ENCODE measurements around the gene DIAPH3. TPM values are rescaled to one million over a fixed set of nuclear protein-coding genes. Genes with fewer than 3 reads are reported as not detected.

DIAPH3 gene
- total RNA-seq, 1 donor from 2014 or later: 5.8 TPM

GRCh38 chr13:59950266-59950665 lies 213.5 kb downstream of the DIAPH3 start:
- no peak for DNase-seq

DNA sequence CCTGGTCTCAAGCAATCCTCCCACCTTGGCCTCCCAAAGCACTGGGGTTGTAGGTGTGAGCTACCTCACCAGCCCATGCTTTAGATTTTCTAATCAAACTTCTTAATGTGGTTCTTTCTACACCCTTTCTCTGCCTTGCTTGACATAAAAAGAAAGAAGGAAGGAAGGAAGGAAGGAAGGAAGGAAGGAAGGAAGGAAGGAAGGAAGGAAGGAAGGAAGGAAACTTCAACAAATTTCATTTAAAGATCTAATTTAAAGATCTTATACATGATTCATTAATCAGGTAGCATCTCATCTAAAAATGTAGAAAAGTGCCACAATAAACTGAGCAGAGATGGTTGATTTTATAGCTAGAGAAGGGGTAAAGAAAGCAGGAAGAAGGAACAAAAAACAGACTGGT lies 215.0 kb downstream of the DIAPH3 start:
- no peak for DNase-seq

- no peak for DNase-seq
These were observed 216.8 kb downstream of the DIAPH3 start for GRCh38 chr13:59946944-59947343.

DNA sequence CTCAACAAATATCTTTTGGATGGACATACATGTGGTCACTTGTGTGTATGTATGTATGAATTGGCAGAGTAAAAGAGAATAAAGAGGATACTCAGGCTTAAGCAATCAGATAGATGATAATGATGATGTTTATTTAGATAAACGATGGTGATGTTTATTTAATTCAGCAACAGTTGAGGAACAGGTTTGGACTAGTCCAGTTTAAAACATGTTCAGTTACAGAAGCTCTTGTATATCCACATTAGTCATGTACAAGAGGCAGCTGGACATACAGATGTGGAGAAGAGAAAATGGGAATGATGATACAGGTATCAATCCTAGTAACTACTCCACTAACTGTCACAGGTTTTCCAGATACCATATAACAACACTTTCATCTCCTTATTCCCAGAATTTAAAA lies 232.1 kb downstream of the DIAPH3 start:
- no peak for DNase-seq

- DNase-seq: no peak
These were observed 239.5 kb downstream of the DIAPH3 start for GRCh38 chr13:59924256-59924655.

GRCh38 chr13:59915252-59915651 lies 248.5 kb downstream of the DIAPH3 start:
- DNase-seq: no peak

DNA sequence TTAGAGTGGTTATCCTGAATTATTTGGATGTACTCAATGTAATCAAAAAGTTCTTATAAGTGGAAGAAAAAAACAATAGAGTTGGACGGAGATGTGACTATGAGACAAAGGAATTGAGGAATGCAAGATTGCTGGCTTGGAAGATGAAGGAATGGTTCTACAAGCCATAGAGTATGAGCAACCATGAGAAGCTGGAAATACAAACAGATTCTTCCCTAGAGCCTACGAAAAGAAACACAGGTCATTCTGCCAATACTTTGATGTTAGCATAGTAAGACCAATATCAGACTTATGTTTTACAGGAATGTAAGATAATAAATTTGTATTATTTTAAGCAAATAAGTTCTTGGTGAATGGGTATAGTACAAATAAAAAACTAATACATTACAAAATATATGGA lies 249.2 kb downstream of the DIAPH3 start:
- DNase-seq: no peak

DNA sequence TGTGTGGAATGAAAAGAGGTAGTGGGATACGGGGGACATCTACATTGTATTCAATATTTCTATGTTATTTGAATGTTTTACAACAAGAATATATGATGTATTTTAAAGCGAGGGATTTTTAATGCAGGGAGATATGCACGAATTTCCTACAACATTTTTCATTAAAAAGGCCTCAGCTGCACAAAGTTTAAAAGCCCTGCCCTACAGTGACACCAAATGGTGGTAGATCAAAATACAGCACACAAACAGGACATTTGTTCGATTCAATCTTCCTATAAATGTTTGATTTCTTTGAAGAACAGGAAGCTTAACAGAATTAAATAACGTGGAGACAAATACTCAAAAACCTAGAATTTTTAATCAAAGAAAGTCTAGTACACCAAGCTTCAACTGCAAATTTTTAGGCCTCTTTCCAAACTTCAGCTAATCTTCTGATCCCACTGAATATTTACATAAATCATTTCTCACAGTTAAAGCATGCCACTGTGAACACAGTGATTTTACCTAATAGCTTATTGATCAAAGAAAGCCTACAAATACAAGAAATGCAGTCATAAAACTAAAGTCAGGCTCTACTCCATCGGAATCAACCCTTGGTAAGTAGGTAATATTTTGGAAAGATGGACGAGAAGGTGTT lies 257.2 kb downstream of the DIAPH3 start:
- no peak for DNase-seq

DNA sequence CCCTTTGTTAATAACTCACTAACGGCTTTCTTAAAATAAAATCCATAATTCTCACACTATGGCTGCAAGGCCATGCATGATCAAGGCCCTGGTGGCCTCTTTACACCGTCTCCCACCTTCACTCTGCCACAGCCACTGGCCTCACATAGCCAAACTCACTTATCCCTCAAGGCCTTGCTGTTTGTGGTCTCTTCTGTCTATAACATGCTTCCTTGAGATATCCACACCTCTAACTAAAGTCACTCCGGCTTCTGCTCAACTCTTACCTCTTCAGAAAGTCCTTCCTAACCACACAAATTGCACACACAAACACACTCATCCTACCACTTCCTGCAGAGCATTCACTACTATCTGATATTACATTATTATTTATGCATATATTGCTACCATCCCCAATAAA lies 262.5 kb downstream of the DIAPH3 start:
- no peak for DNase-seq

GRCh38 chr13:59898066-59898465 lies 265.7 kb downstream of the DIAPH3 start:
- no peak for DNase-seq

- no peak for DNase-seq
These were observed 270.5 kb downstream of the DIAPH3 start for GRCh38 chr13:59893266-59893665.

- DNase-seq: no peak
These were observed 272.7 kb downstream of the DIAPH3 start for GRCh38 chr13:59891053-59891452.

- DNase-seq: no peak
These were observed 273.7 kb downstream of the DIAPH3 start for GRCh38 chr13:59890054-59890453.

- DNase-seq: no peak
These were observed 275.3 kb downstream of the DIAPH3 start for GRCh38 chr13:59888408-59888807.

DNA sequence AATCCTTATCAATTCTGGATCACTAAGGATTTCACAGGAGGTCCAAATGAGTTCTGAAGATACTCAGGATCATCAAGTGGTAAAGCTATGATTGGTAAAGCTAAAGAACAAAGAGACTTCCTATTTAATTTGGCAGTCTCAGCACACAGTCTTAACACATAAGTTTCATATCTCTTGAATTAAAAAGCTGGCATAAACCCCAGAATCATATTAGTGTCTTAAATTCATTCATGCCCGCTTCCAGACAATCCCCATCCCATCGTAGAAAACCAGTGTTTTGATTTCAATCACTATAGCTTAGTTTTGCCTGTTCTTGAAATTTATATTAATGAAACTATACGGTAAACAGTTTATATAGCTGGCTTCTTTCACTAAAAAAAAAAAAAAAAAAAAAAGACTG lies 278.7 kb downstream of the DIAPH3 start:
- no peak for DNase-seq

DNA sequence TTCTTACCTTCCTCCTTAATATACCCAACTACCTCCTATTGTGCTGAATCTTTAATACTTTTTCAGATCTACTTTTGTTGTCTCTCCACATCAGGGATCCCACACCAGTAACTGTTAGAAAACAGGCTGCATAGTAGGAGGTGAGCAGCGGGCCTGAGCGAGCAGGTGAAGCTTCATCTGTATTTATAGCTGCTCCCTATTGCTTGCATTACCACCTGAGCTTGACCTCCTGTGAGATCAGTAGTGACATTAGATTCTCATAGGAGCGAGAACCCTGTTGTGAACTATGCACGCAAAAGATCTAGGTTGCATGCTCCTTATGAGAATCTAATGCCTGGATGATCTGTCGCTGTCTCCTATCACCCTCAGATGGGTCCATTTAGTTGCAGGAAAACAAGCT lies 279.8 kb downstream of the DIAPH3 start:
- DNase-seq: no peak

DNA sequence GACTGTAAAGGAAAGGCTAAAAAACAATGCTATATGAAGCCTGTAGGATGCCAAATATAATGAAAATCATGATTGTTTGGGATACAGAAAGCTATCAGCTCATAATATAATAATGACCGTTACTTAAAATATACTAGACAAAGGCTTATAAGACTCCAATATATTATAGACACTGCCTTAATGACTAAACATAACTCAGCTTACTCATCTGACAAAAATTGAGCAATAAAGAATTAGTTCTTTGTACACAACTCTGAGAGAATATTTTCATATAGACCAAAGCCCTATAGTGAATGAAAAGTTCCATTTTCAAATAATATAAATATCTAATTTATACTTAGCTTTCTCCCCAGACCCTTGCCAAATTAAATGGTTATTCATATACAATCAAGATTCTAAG lies 283.3 kb downstream of the DIAPH3 start:
- DNase-seq: no peak

GRCh38 chr13:59879281-59879680 lies 284.4 kb downstream of the DIAPH3 start:
- no peak for DNase-seq

GRCh38 chr13:59877933-59878332 lies 285.8 kb downstream of the DIAPH3 start:
- no peak for DNase-seq

DNA sequence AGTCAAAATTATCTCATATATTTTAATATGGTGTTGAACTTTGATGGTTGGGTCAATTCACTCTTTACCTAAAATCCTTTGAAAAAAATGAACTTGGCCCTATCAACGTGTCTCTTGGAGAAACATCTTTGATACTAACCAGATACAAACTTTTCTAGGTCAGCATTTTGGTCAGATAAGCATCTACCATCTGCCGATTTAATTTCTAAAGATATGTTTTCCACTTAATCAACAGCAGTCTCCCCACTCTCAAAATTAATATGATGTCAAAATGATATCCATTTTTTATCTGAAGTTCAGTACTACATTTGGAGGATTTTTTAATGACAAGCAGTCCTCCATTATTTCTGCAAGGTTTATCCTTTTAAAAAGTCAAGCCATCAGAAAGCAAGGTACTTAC lies 288.8 kb downstream of the DIAPH3 start:
- DNase-seq: no peak

- no peak for DNase-seq
These were observed 289.9 kb downstream of the DIAPH3 start for GRCh38 chr13:59873856-59874255.

DNA sequence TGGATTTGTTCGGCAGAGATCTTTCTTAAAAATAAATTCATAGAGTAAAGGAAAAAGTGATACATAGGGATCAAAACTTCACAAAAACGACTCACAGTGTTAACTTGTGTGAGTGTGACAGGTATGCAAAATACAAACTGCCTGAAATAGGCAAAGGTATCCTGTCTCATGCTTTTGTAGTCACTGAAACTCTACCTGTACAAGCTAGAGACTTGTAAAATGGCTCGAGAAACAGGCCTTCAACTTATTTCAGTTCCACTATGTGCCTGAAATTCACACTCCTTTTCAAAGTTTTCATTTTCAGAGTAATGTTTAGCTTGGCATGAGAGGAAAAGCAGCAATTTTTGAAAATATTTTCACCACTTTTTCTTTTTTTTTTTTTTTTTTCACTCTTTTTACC lies 290.4 kb downstream of the DIAPH3 start:
- DNase-seq: no peak

DNA sequence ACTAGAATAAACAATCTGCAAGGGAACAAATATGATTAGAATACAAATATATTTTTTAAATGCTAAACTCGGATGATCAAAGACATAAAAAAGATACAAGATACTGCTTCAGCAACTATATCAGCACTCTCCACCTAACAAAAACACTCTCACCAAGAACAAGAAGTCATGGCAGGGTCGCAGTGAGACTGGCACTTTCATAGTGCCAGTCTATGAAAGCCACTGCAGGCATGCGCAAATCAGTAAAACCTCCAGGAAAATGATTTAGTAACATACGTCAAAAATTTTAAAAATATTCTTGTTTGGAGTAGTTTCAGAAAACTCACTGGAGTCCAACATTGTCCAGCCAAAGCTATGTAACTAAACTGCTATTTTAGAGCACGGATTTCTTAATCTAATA lies 295.9 kb downstream of the DIAPH3 start:
- DNase-seq: no peak

GRCh38 chr13:59865398-59865797 lies 298.3 kb downstream of the DIAPH3 start:
- no peak for DNase-seq

- no peak for DNase-seq
These were observed 300.1 kb downstream of the DIAPH3 start for GRCh38 chr13:59863621-59864020.

Data from occipital lobe (tissue), 2 donors.